Uterus (tissue), 4 donors: ENCODE results near the gene PPM1H. TPM values are rescaled to one million over a fixed set of nuclear protein-coding genes. Genes with fewer than 3 reads are reported as not detected.

Experiments
- DNase-seq, 2 donors: peaks; one replicate each; pipeline ENCODE4 v3.0.0-alpha.2; 2019 to 2020
- H3K27ac ChIP-seq, 2 donors: fragments of 200-600 bp; sonication (generic); 1 replicate in 1 of 2; 2 replicates in 1 of 2; pipeline ENCODE4 v1.5.1; 2016 to 2018
- H3K27me3 ChIP-seq, 2 donors: fragments of 200-600 bp; sonication (generic); one replicate each; pipeline ENCODE4 v1.5.1; 2018 to 2019; ENCODE audit warnings: control low read depth in 1 of 2
- H3K36me3 ChIP-seq, 2 donors: fragments of 200-600 bp; sonication (generic); one replicate each; pipeline ENCODE4 v1.5.1; 2019; ENCODE audit warnings: control low read depth in 1 of 2
- H3K4me1 ChIP-seq, 2 donors: fragments of 200-600 bp; sonication (generic); one replicate each; pipeline ENCODE4 v1.5.1; 2018 to 2019; ENCODE audit warnings: control low read depth in 1 of 2
- H3K4me3 ChIP-seq, 2 donors: fragments of 200-600 bp; sonication (generic); 1 replicate in 1 of 2; 2 replicates in 1 of 2; pipeline ENCODE4 v1.5.1; 2018 to 2019; ENCODE audit warnings: mild to moderate bottlenecking in 1 of 2
- H3K9me3 ChIP-seq, 2 donors: fragments of 200-600 bp; sonication (generic); one replicate each; pipeline ENCODE4 v1.5.1; 2019; ENCODE audit warnings: control low read depth in 1 of 2
- POLR2A ChIP-seq, 2 donors: fragments of 450-650 bp; IDR thresholded peaks; one replicate each; pipeline ENCODE4 v1.6.1; 2016; ENCODE audit warnings: antibody characterized with exemption in 2 of 2, mild to moderate bottlenecking in 1 of 2, moderate library complexity in 1 of 2
- intact Hi-C: fragments of 100-400 bp; cut with DNase I; formaldehyde crosslinking; loops from one replicate; pipeline ENCODE4 v1.15.1; 2023; ENCODE audit warnings: low total_unique reads
- total RNA-seq, 4 donors: library from RNA; depleted of rRNA in 3 of 4; stranded (reverse); fragments of >200 nt in 3 of 4; gene quantifications; one replicate each; pipeline versions ENCODE4 v1.1.0 to v1.2.4, GENCODE V29; 2014 to 2023
- TF ChIP-seq, protein P1 (sequence below), 4 experiments: fragments of 200-600 bp in 2 of 4; fragments of 450-650 bp in 2 of 4; sonication (generic) in 2 of 4; IDR thresholded peaks; one replicate each; pipeline ENCODE4 v1.5.1; 2016 to 2019; ENCODE audit warnings: antibody characterized with exemption in 4 of 4, mild to moderate bottlenecking in 2 of 4, moderate library complexity in 1 of 4
- donor health status: DM: yes; HTN: yes; CAD: no.

Gene PPM1H
- total RNA-seq, 4 donors from 2014 or later: 2.0 to 24.1 (median 6.6) TPM

DNA sequence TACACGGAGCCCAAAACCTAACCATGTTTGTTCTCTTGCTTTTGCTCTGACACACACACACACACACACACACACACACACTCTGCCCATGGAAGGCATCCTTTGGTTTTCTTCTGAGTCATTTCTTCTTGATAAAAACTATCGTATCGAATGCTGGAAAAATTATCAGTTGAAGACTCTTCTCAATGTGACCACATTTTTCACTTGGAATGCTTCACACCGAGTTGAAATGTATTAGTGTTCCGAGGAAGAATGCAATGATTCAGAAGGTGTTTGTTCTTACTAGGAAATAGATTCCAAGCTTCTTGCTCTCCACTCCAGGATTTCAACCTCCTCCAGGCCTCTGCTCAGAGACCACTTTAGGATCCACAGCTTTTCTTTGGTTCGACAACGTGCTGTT is 242.1 kb downstream of the PPM1H start:
- intact Hi-C loops: no loop called here
- H3K9me3 ChIP-seq: no peaks in the 10 kb centered on the region
- DNase-seq: no peak
- no peak overlapping the region for H3K4me3 ChIP-seq
- no peaks in the 10 kb centered on the region for H3K36me3 ChIP-seq
- H3K4me1 ChIP-seq: no peaks in the 10 kb centered on the region
- no peaks in the 10 kb centered on the region for H3K27me3 ChIP-seq
- TF ChIP-seq, protein P1, sequence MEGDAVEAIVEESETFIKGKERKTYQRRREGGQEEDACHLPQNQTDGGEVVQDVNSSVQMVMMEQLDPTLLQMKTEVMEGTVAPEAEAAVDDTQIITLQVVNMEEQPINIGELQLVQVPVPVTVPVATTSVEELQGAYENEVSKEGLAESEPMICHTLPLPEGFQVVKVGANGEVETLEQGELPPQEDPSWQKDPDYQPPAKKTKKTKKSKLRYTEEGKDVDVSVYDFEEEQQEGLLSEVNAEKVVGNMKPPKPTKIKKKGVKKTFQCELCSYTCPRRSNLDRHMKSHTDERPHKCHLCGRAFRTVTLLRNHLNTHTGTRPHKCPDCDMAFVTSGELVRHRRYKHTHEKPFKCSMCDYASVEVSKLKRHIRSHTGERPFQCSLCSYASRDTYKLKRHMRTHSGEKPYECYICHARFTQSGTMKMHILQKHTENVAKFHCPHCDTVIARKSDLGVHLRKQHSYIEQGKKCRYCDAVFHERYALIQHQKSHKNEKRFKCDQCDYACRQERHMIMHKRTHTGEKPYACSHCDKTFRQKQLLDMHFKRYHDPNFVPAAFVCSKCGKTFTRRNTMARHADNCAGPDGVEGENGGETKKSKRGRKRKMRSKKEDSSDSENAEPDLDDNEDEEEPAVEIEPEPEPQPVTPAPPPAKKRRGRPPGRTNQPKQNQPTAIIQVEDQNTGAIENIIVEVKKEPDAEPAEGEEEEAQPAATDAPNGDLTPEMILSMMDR (IDR thresholded peaks at IDR 0.05): no peak
- TF ChIP-seq POLR2A (IDR thresholded peaks at IDR 0.05): no peak
- H3K27ac ChIP-seq: peak overlapping the region; percentile 48 to 74

GRCh38 chr12:62691309-62691708 is 243.6 kb downstream of the PPM1H start:
- H3K27ac ChIP-seq: no peak overlapping the region
- H3K9me3 ChIP-seq: no peaks in the 10 kb centered on the region
- no peaks in the 10 kb centered on the region for H3K27me3 ChIP-seq
- no peak overlapping the region for H3K4me3 ChIP-seq
- H3K4me1 ChIP-seq: no peaks in the 10 kb centered on the region
- TF ChIP-seq, protein P1 (IDR thresholded peaks at IDR 0.05): no peak
- no peak for TF ChIP-seq POLR2A (IDR thresholded peaks at IDR 0.05)
- intact Hi-C loops: no loop called here
- no peak for DNase-seq
- no peaks in the 10 kb centered on the region for H3K36me3 ChIP-seq

GRCh38 chr12:62689042-62689839 is 245.7 kb downstream of the PPM1H start:
- Histone ChIP-seq H3K27ac (no peak overlapping the region), H3K9me3 (no peaks in the 10 kb centered on the region), H3K36me3 (no peaks in the 10 kb centered on the region), H3K4me3 (no peak overlapping the region), H3K4me1 (no peaks in the 10 kb centered on the region), H3K27me3 (no peaks in the 10 kb centered on the region)
- no peak for DNase-seq
- intact Hi-C loops: no loop called here
- TF ChIP-seq, protein P1 (IDR thresholded peaks at IDR 0.05): no peak
- no peak for TF ChIP-seq POLR2A (IDR thresholded peaks at IDR 0.05)

GRCh38 chr12:62686938-62687337 is 248.0 kb downstream of the PPM1H start:
- H3K4me3 ChIP-seq: no peak overlapping the region
- no peak for DNase-seq
- H3K4me1 ChIP-seq: no peaks in the 10 kb centered on the region
- no peaks in the 10 kb centered on the region for H3K27me3 ChIP-seq
- intact Hi-C loops: no loop called here
- no peak for TF ChIP-seq POLR2A (IDR thresholded peaks at IDR 0.05)
- TF ChIP-seq, protein P1 (IDR thresholded peaks at IDR 0.05): no peak
- H3K9me3 ChIP-seq: no peaks in the 10 kb centered on the region
- no peak overlapping the region for H3K27ac ChIP-seq
- no peaks in the 10 kb centered on the region for H3K36me3 ChIP-seq

- H3K9me3 ChIP-seq: no peaks in the 10 kb centered on the region
- H3K4me1 ChIP-seq: no peaks in the 10 kb centered on the region
- no peak for TF ChIP-seq POLR2A (IDR thresholded peaks at IDR 0.05)
- TF ChIP-seq, protein P1 (IDR thresholded peaks at IDR 0.05): no peak
- no peak overlapping the region for H3K4me3 ChIP-seq
- H3K27me3 ChIP-seq: no peaks in the 10 kb centered on the region
- peak overlapping the region; percentile 80 to 87 for H3K27ac ChIP-seq
- intact Hi-C loops: no loop called here
- DNase-seq: peak; percentile 87 to 90
- H3K36me3 ChIP-seq: no peaks in the 10 kb centered on the region
These were observed 250.2 kb downstream of the PPM1H start for GRCh38 chr12:62684570-62685295.
